ENCODE measurements around the gene BMPR1A. TPM values are rescaled to one million over a fixed set of nuclear protein-coding genes. Genes with fewer than 3 reads are reported as not detected.

The BMPR1A gene
- total and polyA plus RNA-seq, 2 of the 13 experiments (the other 11 are each of a cell fraction or from before 2014, with no cell fraction given), result 17.8 to 44.2 TPM

DNA sequence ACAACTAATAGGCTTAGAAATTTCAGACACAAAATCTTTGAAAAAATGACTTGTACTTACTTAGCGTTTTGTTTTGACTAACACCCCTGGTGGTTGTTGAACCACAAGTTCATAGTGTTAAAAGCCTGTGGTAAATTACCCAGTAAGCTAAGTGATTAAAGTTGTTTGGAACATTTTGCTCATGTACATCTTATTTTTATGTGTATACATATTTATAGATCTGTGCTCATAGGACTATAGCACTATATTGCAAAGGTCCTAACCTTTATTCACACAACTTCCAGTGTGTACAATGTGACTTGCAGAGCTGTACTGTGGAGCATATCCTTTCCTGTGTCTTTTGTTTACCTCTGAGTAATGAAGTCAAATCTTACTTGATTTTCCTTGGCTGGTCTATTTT, 79.6 kb downstream of the BMPR1A start:
- 93% methylated on average over 1 of the region's 1 CpG for WGBS (ENCODE audit: low lambda C conversion rate)
- Histone ChIP-seq H3K9me3 (ENCODE audit: low read length) (no peaks in the 10 kb centered on the region), H3K9ac (ENCODE audit: insufficient read depth, low read depth, low read length) (no peak overlapping the region), H3K27ac (ENCODE audit: extremely low read length, insufficient read depth, low read length) (no peak overlapping the region), H3K36me3 (replicated peaks in 1 of 2; ENCODE audit: control insufficient read depth in 1 of 2, insufficient read depth in 2 of 2, low read length in 2 of 2) (peaks cover 3 to 18% of the 10 kb centered on the region in 2 experiments; a peak in 4 of 5 replicates), H3K4me1 (ENCODE audit: insufficient read depth, low read length) (no peaks in the 10 kb centered on the region), H3K4me3 (replicated peaks in 1 of 3; ENCODE audit: insufficient read depth in 1 of 3, low read depth in 2 of 3, low read length in 3 of 3) (no peak overlapping the region), H3K27me3 (ENCODE audit: control insufficient read depth in 1 of 2, insufficient read depth in 2 of 2, low read length in 2 of 2) (no peaks in the 10 kb centered on the region), H3K4me2 (ENCODE audit: low read depth, low read length) (no peak overlapping the region), H4K20me1 (ENCODE audit: insufficient read depth, low read length) (peaks cover 9% of the 10 kb centered on the region; the same call in 1 of the 2 replicates), H2AFZ (ENCODE audit: low read length) (no peak overlapping the region), H3K79me2 (ENCODE audit: insufficient read depth, low read length) (peaks cover 25% of the 10 kb centered on the region)
- POLR2A ChIA-PET, result interaction anchor here (0.7 kb wide), 1 partner anchor 66 kb away, joined by 5 read pairs; no protein-coding TSS in a partner anchor
- in situ Hi-C loops (cut with HindIII; ENCODE audit: extremely low pct_ligation_motif_present, low pct_unique_long_range_greater_than_20kb) (no loop called here), intact Hi-C loops (cut with micrococcal nuclease; ENCODE audit: unreplicated experiment) (no loop called here)
- no TSS peak for BruUV-seq (replicated peaks)
- no peak for DNase-seq (ENCODE audit: low spot score)
- no peak for FAIRE-seq
- no peak for ATAC-seq
- TF ChIP-seq, protein P1, sequence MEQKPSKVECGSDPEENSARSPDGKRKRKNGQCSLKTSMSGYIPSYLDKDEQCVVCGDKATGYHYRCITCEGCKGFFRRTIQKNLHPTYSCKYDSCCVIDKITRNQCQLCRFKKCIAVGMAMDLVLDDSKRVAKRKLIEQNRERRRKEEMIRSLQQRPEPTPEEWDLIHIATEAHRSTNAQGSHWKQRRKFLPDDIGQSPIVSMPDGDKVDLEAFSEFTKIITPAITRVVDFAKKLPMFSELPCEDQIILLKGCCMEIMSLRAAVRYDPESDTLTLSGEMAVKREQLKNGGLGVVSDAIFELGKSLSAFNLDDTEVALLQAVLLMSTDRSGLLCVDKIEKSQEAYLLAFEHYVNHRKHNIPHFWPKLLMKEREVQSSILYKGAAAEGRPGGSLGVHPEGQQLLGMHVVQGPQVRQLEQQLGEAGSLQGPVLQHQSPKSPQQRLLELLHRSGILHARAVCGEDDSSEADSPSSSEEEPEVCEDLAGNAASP (CRISPR knock-in tag; IDR thresholded peaks at IDR 0.05; ENCODE audit: borderline replicate concordance), result no peak
- TF ChIP-seq PAX8 (CRISPR knock-in tag; IDR thresholded peaks at IDR 0.05; ENCODE audit: borderline replicate concordance) (no peak), TMF1 (CRISPR knock-in tag; IDR thresholded peaks at IDR 0.05; ENCODE audit: low read depth) (no peak), HDAC6 (IDR thresholded peaks at IDR 0.05; ENCODE audit: low read depth, low read length) (no peak), ZNF557 (CRISPR knock-in tag; IDR thresholded peaks at IDR 0.05) (no peak)
- CTCF ChIA-PET (ENCODE audit: low intra/inter-chr PET ratio, low total read pairs), result no interaction called here

- Histone ChIP-seq H3K4me3 (replicated peaks in 1 of 3; ENCODE audit: insufficient read depth in 1 of 3, low read depth in 2 of 3, low read length in 3 of 3) (no peak overlapping the region), H3K79me2 (ENCODE audit: insufficient read depth, low read length) (peaks cover 18% of the 10 kb centered on the region), H3K27ac (ENCODE audit: extremely low read length, insufficient read depth, low read length) (no peak overlapping the region), H3K4me1 (ENCODE audit: insufficient read depth, low read length) (no peaks in the 10 kb centered on the region), H4K20me1 (ENCODE audit: insufficient read depth, low read length) (peaks cover 9% of the 10 kb centered on the region; the same call in 1 of the 2 replicates), H3K36me3 (replicated peaks in 1 of 2; ENCODE audit: control insufficient read depth in 1 of 2, insufficient read depth in 2 of 2, low read length in 2 of 2) (peaks cover 9 to 29% of the 10 kb centered on the region in 2 experiments), H3K9ac (ENCODE audit: insufficient read depth, low read depth, low read length) (no peak overlapping the region), H2AFZ (ENCODE audit: low read length) (no peak overlapping the region), H3K9me3 (ENCODE audit: low read length) (no peaks in the 10 kb centered on the region), H3K27me3 (ENCODE audit: control insufficient read depth in 1 of 2, insufficient read depth in 2 of 2, low read length in 2 of 2) (no peaks in the 10 kb centered on the region), H3K4me2 (ENCODE audit: low read depth, low read length) (no peak overlapping the region)
- no peak for DNase-seq (ENCODE audit: low spot score)
- ChIA-PET CTCF (ENCODE audit: low intra/inter-chr PET ratio, low total read pairs) (no interaction called here), POLR2A (no interaction called here)
- TF ChIP-seq PITX1 (CRISPR knock-in tag; IDR thresholded peaks at IDR 0.05) (no peak), AGO2 (optimal IDR thresholded peaks at IDR 0.05; ENCODE audit: low read depth, low read length) (no peak), ZNF383 (CRISPR knock-in tag; IDR thresholded peaks at IDR 0.05; ENCODE audit: borderline replicate concordance) (no peak), ZNF558 (CRISPR knock-in tag; IDR thresholded peaks at IDR 0.05; ENCODE audit: borderline replicate concordance) (no peak), RFXAP (CRISPR knock-in tag; IDR thresholded peaks at IDR 0.05; ENCODE audit: borderline replicate concordance) (no peak)
- 95% methylated on average over 7 of the region's 7 CpGs for WGBS (ENCODE audit: low lambda C conversion rate)
- FAIRE-seq, result no peak
- BruUV-seq (replicated peaks), result no TSS peak
- no peak for ATAC-seq
- intact Hi-C loops (cut with micrococcal nuclease; ENCODE audit: unreplicated experiment) (no loop called here), in situ Hi-C loops (cut with HindIII; ENCODE audit: extremely low pct_ligation_motif_present, low pct_unique_long_range_greater_than_20kb) (no loop called here)
Observed at GRCh38 chr10:86837663-86838062, 81.2 kb downstream of the BMPR1A start.

Data from HepG2 (cell line).